Left ventricle myocardium inferior (tissue), 1 donor: Measurements from ENCODE around the gene DHRS4. TPM values are rescaled to one million over a fixed set of nuclear protein-coding genes. Genes with fewer than 3 reads are reported as not detected.

ENCODE experiments used
- DNase-seq: peaks from one replicate; pipeline ENCODE4 v3.0.0-alpha.2; 2020
- H3K27ac ChIP-seq: fragments of 200-600 bp; replicated peaks from 2 replicates; pipeline ENCODE4 v1.8.0; 2021
- H3K27me3 ChIP-seq: fragments of 200-600 bp; 2 replicates; pipeline ENCODE4 v1.8.0; 2021; ENCODE audit warnings: low read depth
- H3K36me3 ChIP-seq: fragments of 200-600 bp; 2 replicates; pipeline ENCODE4 v1.8.0; 2021
- H3K4me1 ChIP-seq: fragments of 200-600 bp; 2 replicates; pipeline ENCODE4 v1.8.0; 2021
- H3K4me3 ChIP-seq: fragments of 200-600 bp; 2 replicates; pipeline ENCODE4 v1.8.0; 2021; ENCODE audit warnings: mild to moderate bottlenecking, moderate library complexity
- H3K9me3 ChIP-seq: fragments of 200-600 bp; replicated peaks from 2 replicates; pipeline ENCODE4 v1.8.0; 2021
- intact Hi-C: fragments of 100-400 bp; cut with micrococcal nuclease; formaldehyde crosslinking; loops from one replicate; pipeline ENCODE4 v1.11.0; 2022
- total RNA-seq: library from RNA; stranded (reverse); fragmentation: NEBNext Ultra II Directional; extraction: Animal tissue kit (Norgen Biotek cat#: 25700); gene quantifications from one replicate; pipeline ENCODE4 v1.2.1, GENCODE V29; 2021
- TF ChIP-seq, protein P1 (sequence below): fragments of 200-600 bp; IDR thresholded peaks from 2 replicates; pipeline ENCODE4 v1.8.0; 2021; ENCODE audit warnings: antibody characterized with exemption, mild to moderate bottlenecking, borderline replicate concordance
- donor health status: DM: no; HTN: yes; CAD: no; lungs with severe emphysema.

Gene DHRS4
- total RNA-seq, 1 donor from 2014 or later: 30.8 TPM

DNA sequence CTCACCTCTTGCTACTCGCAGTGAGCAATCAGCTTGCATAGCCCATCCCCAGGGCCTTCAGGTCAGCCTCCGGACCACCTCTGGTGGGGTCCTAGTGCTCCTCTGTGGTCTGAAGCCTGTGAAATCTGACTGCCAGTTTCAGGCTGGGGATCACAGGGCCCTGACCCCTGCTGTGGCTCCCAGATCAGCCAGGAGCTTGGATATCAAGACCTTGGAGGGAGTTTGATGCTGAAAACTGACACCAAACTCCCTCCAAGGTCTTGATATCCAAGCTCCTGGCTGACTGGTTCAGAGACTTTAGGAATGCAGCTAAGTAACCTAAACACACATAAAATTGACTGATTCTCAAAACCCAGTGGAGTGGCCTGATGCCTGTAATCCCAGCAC is 19.8 kb upstream of the DHRS4 start:
- Histone ChIP-seq H3K9me3 (no peaks in the 10 kb centered on the region), H3K36me3 (no peaks in the 10 kb centered on the region), H3K4me3 (no peak overlapping the region), H3K27ac (no peak overlapping the region), H3K27me3 (no peaks in the 10 kb centered on the region), H3K4me1 (no peaks in the 10 kb centered on the region)
- TF ChIP-seq, protein P1, sequence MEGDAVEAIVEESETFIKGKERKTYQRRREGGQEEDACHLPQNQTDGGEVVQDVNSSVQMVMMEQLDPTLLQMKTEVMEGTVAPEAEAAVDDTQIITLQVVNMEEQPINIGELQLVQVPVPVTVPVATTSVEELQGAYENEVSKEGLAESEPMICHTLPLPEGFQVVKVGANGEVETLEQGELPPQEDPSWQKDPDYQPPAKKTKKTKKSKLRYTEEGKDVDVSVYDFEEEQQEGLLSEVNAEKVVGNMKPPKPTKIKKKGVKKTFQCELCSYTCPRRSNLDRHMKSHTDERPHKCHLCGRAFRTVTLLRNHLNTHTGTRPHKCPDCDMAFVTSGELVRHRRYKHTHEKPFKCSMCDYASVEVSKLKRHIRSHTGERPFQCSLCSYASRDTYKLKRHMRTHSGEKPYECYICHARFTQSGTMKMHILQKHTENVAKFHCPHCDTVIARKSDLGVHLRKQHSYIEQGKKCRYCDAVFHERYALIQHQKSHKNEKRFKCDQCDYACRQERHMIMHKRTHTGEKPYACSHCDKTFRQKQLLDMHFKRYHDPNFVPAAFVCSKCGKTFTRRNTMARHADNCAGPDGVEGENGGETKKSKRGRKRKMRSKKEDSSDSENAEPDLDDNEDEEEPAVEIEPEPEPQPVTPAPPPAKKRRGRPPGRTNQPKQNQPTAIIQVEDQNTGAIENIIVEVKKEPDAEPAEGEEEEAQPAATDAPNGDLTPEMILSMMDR: no peak
- intact Hi-C loops: no loop called here
- DNase-seq: no peak

DNA sequence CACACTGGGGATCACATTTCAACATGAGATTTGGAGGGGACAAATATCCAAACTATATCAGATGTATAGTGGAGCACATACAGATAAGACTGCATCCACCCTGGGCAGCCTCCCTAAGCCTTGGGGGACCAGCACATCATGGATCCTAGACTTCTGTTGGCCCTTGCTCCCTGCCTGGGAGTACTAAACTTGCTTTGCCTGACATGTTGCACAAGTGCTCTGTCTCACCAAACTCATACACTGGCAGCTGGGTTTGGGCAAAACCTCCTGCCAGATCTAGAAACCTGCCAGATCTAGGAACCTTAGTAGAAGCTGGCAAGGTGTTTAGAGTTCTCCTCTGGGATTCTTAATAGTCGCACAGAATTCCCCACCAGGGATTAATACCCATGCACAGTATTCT is 18.4 kb upstream of the DHRS4 start:
- H3K27me3 ChIP-seq: no peaks in the 10 kb centered on the region
- intact Hi-C loops: no loop called here
- H3K4me1 ChIP-seq: no peaks in the 10 kb centered on the region
- H3K27ac ChIP-seq: no peak overlapping the region
- TF ChIP-seq, protein P1: no peak
- no peak overlapping the region for H3K4me3 ChIP-seq
- peaks cover 13% of the 10 kb centered on the region for H3K36me3 ChIP-seq
- H3K9me3 ChIP-seq: no peaks in the 10 kb centered on the region
- no peak for DNase-seq

DNA sequence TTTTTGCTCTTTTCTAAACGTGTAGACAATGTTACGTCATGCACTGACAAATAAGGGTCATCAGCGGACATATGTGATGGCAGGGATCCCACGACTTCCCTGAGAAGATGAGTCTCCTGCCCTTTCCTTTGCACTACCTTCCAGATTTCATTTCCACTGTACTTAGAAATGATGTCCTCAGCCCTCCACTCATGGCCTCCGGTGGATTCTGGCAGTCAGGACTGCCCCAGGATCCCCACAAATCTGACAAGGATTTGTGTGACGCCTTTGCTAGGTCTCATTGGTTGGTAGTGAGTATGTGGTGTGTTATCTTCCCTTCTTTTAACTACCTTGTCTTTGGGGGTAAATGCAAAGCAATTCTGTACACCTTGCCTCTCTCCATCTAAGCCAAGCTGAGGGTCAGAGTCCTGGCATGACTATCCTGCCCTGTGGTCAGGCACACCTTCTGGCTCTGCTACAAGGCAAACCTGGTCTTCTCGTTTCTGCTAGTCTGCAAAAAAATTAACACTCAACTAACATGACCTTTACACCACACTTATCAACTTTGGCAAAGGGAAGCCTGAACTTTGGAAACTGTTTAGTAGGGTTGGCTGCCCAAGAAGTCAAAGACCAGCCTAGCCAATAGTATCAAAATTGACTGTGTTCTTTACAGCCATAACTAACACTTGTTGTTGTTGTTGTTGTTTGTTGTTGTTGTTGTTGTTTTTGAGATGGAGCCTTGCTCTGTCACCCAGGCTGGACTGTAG is 17.3 kb upstream of the DHRS4 start:
- H3K9me3 ChIP-seq: no peaks in the 10 kb centered on the region
- peaks cover 24% of the 10 kb centered on the region for H3K36me3 ChIP-seq
- H3K4me3 ChIP-seq: no peak overlapping the region
- no peak for DNase-seq
- TF ChIP-seq, protein P1: no peak
- intact Hi-C loops: no loop called here
- no peaks in the 10 kb centered on the region for H3K4me1 ChIP-seq
- H3K27me3 ChIP-seq: no peaks in the 10 kb centered on the region
- H3K27ac ChIP-seq: no peak overlapping the region

DNA sequence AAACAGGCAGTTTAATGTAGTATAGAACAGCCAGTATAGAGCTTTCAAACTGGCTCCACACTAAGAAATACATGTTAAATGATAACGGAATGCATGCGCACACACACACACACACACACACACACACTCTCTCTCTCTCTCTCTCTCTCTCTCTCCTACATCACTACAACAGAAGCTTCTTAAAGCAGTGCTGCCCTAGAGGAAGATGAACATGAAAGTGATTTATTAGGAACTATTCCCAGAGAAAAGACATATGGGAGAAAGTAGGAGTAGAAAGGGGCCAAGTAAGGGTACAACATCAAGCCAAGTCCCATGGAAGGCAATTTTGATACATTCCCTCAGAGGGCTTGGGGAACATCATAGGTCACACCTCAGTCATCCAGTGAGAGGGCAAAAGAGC is 16.4 kb upstream of the DHRS4 start:
- Histone ChIP-seq H3K36me3 (peaks cover 26% of the 10 kb centered on the region), H3K27me3 (no peaks in the 10 kb centered on the region), H3K4me1 (no peaks in the 10 kb centered on the region), H3K4me3 (no peak overlapping the region), H3K9me3 (no peaks in the 10 kb centered on the region), H3K27ac (no peak overlapping the region)
- no peak for DNase-seq
- TF ChIP-seq, protein P1: no peak
- intact Hi-C loops: no loop called here

DNA sequence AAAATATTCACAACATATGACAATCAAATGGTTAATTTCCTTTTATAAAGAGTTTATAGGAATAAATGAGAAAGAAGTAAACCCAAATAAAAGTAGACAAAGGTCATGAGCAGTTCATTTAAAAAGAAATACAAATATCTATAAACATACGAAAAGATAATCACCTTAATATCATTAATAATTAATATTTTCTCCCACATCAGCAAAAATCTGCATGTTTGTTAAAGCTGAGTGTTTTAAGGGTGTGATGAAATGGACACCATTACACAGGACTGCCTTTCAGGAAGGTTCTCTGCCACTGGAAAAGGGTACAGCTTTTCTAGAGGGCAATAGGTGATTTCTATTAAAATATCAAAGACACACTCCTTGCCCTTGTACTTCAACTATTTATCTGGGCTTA is 14.7 kb upstream of the DHRS4 start:
- DNase-seq: no peak
- Histone ChIP-seq H3K27ac (no peak overlapping the region), H3K4me1 (no peaks in the 10 kb centered on the region), H3K9me3 (no peaks in the 10 kb centered on the region), H3K36me3 (peaks cover 26% of the 10 kb centered on the region), H3K27me3 (no peaks in the 10 kb centered on the region), H3K4me3 (no peak overlapping the region)
- TF ChIP-seq, protein P1: no peak
- intact Hi-C loops: no loop called here
